GM18909 (cell line): Measurements from ENCODE around the gene BET1.
A peak's percentile ranks its signal among the peaks of the same experiment; 100 is the strongest.

Experiments used
- ATAC-seq: cut with Tn5 transposase; IDR thresholded peaks from one replicate; pipeline ENCODE4 v1.9.1; 2021; ENCODE audit warnings: mild to moderate bottlenecking; ENCODE audit not compliant: unreplicated experiment, poor library complexity

BET1 gene

DNA sequence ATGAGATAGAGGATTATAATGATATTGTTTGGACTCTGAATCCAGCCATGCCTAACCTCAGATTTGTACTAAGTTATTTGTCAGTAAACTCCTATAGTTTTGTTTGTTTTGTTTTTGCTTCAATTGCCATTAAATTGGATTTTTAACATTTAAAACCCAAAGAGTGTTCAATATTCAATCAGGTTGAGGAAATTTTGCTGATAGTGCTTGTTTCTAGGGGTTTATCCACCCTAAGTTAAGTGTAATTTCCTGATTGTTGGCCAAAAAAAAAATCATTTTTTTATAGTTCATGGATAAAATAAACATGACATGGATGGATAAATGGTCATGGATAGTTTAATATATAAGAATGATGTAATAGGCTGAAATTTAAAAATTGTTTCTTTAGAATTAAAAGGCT, 11.4 kb upstream of the BET1 start:
- no peak for ATAC-seq

DNA sequence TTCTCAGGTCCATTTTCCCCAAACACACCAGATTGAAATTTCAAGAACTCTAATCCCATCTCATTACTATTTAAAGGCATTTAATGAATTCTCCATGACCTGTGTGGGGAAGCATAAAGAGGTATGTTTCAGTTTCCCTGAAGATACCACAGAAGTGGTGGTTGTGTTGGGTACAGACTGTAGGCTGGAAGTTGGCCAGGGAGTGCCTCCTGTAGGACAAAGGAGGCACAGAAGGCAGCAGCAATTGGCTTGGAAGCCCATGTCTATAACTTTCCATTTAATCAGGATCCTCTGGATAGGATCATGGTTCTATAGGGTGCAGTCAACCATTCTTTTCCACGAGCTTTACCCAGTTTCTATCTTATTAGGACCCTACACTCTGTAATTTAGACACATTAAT, 8.6 kb upstream of the BET1 start:
- ATAC-seq, result no peak

DNA sequence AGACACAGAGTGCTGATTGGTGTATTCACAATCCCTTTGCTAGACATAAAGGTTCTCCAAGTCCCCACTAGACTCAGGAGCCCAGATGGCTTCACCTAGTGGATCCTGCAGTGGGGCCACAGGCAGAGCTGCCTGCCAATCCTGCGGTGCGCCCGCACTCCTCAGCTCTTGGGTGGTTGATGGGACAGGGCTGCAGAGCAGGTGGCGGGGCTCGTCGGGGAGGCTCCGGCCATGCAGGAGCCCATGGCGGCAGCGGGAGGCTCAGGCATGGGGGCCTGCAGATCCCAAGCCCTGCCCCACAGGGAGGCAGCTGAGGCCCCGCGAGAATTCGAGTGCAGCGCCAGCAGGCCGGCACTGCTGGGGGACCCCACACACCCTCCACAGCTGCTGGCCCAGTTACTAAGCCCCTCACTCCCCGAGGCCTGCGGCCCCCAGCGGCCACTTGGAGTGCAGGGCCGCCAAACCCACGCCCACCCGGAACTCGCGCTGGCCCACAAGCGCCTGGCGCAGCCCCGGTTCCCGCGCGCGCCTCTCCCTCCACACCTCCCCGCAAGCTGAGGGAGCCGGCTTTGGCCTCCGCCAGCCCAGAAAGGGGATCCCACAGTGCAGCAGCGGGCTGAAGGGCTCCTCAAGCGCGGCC, 7.7 kb upstream of the BET1 start:
- ATAC-seq, result no peak

DNA sequence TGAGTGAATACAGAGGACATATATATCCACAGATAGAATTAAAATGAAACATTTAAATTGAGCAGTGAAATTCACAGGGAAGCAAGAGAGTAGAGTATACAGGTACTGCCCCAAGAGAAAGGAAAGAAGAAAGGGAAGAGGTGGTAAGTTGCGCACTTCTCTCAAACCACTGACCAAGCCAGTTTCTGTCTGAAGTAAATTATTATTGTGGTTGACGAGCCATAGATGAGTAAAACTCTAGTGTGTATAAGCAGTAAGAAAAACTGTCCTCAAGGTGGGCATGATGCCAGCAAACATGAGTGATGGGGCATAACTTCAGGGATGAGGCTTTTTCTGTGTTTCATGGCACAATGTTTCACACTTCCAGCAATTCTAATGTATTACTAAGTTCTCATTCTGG, 4.4 kb upstream of the BET1 start:
- no peak for ATAC-seq

DNA sequence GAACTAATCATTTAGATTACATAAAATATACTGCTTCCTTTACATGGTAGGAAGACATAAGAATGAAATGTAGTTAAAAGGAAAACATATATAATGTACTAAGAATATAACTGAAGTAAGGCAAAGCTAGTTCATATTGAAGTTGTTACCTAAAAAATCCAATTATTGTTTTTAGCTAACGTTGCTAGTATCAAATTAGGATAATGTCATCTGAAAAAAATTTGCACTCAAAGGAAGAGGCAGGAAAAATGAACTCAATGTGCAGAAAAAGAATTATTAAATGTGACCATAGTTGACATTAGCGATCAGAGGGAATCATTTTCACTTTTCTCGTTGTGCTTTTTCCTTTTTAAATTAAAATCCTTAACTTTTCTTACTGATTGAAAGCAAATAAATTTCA, 1.6 kb upstream of the BET1 start:
- no peak for ATAC-seq

DNA sequence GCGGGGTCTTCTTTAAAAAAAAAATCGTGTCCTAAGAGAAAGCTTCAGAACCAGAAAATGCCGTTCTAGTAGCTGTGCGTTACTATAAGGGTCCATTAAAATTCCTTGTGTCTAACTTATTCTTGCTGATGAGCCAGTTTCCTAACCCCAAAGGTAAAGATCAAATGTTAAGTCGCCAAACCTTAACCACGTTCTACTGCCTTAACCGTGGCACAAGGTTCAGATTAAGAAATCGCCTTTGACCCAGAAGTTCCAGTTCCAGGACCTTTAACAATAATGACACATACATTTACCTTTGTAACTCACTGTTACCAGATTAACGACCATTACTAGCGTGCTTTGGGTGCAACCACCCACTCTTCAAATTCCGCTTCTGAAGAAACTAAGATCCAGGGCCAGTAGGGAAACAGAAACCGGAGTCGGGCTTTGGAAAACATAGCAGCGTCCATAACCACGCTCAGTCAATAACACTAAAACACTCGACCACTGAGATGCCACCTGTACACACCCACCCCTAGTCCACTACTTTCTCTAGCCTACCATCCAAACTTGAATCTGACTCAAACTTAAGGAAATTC, 620 bp downstream of the BET1 start:
- peak; percentile 38 for ATAC-seq

DNA sequence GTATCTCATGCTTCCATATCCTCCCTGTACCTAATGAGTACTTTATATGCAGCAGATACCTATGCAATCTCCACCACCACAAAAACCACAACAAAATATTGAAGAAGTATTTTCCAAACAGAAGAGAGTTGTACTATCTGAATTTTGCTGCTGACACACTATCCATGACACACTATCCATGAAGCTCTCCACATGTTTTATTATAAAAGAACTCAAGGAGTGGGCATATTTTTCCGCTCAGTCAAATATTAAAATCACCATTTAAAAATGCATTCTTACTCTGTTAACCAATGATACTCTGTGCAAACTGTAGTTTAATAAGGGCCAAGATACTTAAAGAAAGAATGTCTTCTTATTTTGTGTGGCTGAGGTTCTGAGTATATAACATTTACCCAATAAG, 2.8 kb downstream of the BET1 start:
- ATAC-seq, result no peak

DNA sequence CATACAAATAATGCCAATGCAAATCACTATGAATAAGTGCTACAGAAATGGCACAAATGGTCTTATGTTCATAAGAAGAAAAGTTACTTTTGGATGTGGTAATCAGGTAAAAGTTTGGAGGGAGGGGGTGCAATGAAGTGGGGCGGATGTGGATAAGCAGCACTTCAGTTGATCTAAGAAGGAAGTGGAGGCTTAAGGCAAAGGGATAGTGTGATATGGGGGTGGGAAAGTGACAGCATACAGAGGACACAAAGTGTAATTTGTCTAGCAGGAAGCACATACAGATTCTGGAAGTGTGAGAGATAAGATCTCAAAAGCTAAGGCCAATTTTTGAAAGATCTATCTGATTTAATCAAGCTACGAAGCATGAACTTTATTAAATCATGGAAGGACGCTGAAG, 6.3 kb downstream of the BET1 start:
- ATAC-seq, result no peak

DNA sequence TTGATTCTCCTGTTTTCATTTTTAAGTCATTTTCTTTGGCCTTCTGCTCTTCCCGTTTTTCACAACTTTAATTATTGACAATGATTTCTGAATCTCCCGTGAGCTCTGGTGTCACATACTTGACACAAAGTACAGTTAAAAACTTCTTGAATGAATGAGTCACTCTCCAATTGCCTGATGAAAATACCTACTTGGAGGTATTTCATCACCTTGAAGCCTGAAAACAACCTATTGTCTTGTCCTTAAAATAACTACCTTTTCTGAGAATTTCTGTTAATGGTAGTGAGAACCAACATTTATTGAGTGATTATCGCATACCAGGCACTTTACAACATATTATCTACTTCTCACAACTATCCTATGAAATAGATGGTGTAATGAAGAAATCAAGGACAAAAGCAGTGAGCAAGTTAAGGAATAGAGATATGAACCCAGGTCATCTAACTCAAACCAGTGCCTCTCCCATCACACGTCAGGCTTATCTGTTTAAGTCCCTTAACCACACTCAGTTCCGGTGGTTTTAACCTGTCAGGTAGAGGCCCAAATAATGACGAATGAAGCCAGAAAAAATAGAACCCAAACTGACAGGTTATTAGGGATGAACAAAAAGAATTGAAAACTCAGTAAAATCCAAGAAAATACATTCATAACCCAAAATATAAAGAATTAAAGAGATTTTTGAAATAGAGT, 11.6 kb downstream of the BET1 start:
- ATAC-seq, result peak; percentile 56

DNA sequence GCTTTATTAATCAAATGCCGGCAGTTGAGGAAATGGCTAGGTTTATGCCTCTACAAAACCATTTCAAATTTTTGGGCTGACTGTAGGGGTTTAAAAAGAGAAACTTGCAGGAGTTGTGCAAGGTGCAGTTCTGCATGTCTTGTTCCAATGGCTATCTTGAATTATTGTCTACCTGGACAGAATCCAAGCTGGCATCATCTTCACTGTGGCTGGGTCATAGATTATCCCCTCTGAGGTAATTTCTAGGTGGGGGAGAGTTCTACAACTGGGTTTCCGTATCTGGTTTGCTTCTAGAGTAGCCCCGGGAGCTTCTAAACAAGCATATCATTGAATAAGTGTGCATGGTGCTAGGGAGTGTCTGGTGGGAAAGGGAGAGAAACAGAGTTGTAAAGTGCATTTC, 16.9 kb downstream of the BET1 start:
- no peak for ATAC-seq

DNA sequence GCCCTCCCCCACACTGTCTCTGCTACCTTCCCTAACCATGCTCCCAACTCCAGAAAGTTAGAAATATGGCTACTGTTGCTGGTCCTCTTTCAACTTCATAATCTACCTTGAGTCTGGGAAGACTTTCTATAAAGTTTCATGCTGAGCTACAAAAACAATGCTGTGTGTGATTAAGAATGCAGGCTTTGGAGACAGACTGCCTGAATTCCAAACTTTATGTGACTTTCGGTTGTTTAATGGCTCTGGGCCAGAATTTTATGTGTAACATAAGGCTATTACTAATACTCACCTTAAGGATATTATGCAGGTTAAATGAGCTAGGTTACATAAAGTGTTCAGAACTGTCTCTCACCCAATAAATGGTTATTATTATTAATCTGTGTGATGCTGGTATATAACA, 19.1 kb downstream of the BET1 start:
- no peak for ATAC-seq

DNA sequence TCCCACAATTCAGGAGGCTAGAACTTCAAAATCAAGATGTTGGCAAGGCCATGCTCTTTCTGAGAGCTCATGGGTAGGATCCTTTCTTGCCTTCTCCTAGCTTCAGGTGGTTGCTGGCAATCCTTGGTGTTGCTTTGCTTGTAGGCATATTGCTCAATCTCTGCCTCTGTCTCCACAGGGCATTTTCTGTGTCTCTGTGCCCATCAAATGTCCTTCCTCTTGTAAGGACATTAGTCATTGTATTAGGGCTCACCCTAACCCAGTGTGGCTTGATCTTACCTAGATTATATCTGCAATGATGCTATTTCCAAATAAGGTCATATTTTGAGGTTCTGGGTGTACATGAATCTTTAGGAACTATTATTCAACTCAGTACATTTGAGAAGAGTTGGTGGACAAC, 20.1 kb downstream of the BET1 start:
- no peak for ATAC-seq

DNA sequence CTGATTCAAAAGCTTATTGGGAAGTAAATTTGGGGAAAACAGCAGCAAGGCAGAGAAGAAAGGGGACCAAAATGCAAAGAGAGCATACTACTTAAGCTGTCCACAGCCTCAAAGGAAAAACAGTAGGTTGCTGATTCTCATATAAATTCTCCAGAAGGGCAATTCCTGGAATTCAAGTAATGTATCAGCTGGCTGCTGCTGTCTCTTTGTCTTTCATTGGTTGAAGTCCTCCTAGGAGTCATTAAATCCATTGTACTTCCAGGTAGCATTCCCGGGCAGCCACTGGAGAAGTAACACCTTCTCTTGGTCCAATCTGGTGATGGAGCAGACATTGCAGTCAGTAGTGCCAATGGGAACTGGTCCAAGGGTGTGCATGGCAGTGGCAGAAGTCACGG, 22.7 kb downstream of the BET1 start:
- ATAC-seq, result no peak

DNA sequence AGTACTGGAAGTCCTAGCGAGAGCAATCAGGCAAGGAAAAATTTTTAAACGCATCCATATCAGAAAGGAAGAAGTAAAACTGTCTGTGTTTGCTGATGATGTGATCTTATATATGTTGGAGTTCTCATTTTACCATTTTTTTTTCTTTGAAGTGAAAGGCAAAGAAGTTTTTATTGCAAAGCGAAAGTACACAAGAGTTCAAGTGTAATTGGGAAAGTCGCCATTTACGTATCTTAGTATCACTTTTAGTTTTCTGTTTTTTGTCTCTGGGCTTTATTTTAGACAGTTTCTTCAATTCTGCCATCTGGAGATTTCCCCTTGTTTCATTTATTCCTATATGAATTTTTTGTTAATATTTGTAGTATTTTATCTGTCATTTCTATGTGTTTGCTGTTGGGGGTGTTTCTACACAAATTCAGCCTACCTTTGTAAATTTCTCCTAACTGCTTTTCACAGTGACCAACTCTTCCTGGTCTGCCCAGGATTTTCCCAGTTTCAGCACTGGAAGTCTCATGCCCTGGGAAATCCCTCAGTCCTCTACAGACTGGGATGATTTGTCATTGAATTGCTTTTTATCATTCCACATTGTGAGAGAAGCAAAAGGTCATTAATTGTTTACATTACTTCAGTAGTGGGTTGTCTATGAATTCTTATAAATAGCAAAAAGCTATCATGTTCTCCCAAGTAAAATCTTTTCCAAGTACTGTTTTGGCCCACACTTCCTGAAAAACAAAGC, 23.2 kb downstream of the BET1 start:
- ATAC-seq, result peak; percentile 46

DNA sequence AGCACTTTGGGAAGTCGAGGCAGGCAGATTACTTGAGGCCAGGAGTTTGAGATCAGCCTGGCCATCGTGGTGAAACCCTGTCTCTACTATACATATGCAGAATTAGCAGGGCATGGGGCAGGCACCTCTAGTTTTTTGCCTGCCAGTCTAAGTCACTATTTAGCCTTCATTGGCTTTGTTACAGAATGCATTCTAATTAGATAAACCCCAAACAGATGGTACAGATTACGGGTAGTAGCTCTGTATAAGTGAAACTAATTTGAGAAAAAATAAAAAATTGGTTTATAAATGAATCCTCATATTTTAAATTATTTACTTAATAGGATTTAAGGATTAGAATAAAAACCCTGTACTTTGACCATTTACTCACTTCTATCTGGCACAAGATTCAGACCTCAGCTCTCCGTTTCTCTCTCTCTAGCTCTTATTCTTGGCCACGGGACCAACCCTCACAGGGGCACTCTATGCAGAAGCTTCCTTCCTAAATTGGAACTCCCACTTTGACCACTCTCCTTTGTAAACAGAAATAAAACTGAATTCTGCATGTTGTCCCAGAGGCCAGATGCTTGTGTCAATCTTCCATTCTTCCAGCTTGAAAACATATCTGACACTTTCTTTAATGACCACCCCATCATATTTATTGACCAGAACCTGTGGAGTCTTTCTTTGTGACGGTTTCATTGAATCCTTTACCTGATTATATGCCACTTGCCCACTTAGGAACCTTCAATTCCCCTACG, 26.8 kb downstream of the BET1 start:
- no peak for ATAC-seq

DNA sequence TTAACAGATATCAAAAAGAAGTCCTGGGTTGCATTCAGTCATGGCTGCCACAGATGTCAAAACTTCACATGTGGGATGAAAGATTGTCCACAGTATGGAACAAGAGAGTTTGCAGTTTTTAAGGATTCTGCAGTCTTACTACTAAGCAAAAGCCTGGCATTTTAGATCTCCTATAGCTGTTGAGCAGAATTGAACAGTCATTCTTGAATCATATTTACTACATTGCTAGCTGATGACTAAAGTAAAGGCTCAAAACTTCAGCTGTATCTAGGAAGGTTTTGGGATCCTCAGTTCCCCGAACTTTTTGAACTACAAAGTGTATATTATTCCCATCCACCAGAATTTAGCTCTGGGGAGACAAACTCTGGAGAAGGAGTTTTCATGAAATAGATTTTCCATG, 31.0 kb downstream of the BET1 start:
- ATAC-seq, result no peak

DNA sequence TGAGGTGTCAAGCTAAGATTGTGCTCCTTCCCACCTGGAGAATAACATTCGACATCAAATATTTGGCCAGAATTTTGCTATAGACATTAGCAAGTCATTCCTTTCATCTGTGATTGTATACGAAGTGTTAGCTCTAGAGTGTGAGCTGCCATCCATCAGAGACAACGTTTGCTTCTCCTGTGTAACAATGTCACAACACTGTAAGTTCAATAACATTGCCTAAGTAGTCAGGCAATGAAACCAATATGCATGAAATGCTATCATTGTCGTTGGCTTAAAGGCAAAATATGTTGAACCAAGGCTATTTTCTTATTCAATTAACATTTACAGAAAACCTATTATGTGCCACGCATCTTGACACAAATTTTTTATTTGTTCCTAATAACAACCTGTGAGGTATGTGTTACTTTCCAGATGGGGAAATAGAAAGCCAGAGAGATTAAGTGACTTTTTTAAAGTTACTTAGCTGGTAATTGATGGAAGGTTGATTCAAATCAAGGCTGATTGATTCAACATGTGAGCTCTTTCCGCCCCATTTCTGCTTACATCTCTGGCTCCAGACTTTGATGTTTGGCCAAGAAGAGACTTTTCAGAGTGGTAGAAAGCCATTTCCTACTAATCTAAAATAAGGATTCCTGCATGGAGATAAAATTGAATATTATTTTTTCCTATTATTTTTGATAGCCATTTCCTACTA, 32.0 kb downstream of the BET1 start:
- ATAC-seq, result no peak

DNA sequence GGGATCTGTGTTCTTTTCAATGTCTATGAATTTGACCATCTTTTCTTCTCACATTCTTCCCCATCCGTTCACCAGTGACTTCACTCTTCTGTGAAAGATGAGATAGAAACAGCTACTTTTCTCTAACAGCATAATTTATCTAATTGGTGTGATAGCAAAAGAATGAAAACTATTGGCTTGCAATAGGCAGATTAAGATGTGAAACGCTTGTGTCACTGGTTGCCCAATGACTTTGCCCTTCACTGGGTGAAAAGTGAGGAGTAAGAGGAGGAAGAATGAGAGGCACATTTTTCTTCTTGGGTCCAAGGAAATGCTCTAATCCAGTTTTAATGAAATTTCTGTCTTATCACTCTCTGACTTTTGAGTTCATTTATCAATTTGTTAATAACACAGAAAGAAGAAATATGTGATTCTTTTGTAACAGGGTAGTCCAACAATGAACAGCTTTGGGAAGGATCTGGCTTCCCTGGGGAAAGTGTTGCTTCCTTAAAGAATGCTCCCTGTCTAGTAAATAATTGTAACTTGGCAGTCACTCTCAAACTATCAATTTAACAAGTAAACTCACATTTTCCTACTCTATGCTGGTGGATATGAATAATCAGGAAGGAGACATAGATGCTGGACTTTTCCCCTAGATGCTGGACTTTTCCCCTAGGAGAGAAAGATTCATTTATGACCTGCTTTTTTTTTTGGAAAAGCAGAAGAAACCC, 35.1 kb downstream of the BET1 start:
- ATAC-seq, result no peak

DNA sequence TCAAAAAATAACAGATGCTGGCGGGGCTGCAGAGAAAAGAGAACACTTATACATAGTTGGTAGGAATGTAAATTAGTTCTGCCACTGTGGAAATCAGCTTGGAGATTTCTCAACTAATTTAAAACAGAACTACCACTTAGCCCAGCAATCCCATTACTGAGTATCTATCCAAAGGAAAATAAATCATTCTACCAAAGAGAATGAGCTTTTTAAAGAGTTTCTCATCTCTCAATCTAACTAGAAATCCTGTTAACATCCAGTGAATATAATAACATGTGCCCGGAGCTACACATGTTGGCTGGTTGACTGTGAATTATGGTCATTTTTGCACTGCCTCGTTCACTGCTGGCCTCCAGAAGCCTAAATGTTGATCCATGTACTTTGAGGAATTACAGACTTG, 39.3 kb downstream of the BET1 start:
- no peak for ATAC-seq

DNA sequence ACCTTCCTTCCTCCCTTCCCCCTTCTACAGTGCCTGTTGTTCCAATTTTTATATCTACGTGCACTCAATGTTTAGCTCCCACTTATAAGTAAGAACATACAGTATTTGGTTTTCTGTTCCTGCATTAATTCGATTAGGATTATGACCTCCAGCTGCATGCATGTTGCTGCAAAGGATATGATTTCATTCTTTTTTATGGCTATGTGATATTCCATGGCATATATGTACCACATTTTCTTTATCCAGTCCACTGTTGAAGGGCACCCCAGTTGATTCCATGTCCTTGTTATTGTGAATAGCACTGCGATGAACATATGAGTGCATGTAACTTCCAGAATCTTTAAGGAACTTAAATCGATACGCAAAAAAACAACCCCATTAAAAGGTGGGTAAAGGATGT, 39.9 kb downstream of the BET1 start:
- no peak for ATAC-seq
